Femur (tissue), 1 donor: ENCODE results near the gene SLC17A7.

Experiments used
- DNase-seq: peaks from one replicate; pipeline ENCODE4 v3.0.0-alpha.2; 2017

The SLC17A7 gene

GRCh38 chr19:49443366-49444099, 2.2 kb upstream of the SLC17A7 start:
- DNase-seq = peak; percentile 97

- peak; percentile 94 for DNase-seq
These were observed 1.5 kb upstream of the SLC17A7 start for GRCh38 chr19:49442771-49443365.

- DNase-seq = peak; percentile 57
These were observed 1.0 kb upstream of the SLC17A7 start for GRCh38 chr19:49442354-49442753.

- no peak for DNase-seq
These were observed 628 bp upstream of the SLC17A7 start for GRCh38 chr19:49441960-49442350.

GRCh38 chr19:49440439-49441209, 703 bp downstream of the SLC17A7 start:
- no peak for DNase-seq

- DNase-seq = no peak
These were observed 1.5 kb downstream of the SLC17A7 start for GRCh38 chr19:49439836-49440235.

- DNase-seq = no peak
These were observed 3.1 kb downstream of the SLC17A7 start for GRCh38 chr19:49438261-49438660.

GRCh38 chr19:49437231-49437630, 4.1 kb downstream of the SLC17A7 start:
- DNase-seq = no peak

- no peak for DNase-seq
These were observed 4.8 kb downstream of the SLC17A7 start for GRCh38 chr19:49436381-49437017.

GRCh38 chr19:49435670-49436069, 5.7 kb downstream of the SLC17A7 start:
- DNase-seq = no peak

- DNase-seq = no peak
These were observed 6.3 kb downstream of the SLC17A7 start for GRCh38 chr19:49434907-49435583.

- no peak for DNase-seq
These were observed 8.0 kb downstream of the SLC17A7 start for GRCh38 chr19:49433240-49433901.

GRCh38 chr19:49432141-49433073, 8.9 kb downstream of the SLC17A7 start:
- DNase-seq = no peak

- DNase-seq = no peak
These were observed 10.0 kb downstream of the SLC17A7 start for GRCh38 chr19:49431330-49431749.

- DNase-seq = no peak
These were observed 10.5 kb downstream of the SLC17A7 start for GRCh38 chr19:49430678-49431329.

- DNase-seq = no peak
These were observed 11.1 kb downstream of the SLC17A7 start for GRCh38 chr19:49430172-49430677.

- no peak for DNase-seq
These were observed 12.5 kb downstream of the SLC17A7 start for GRCh38 chr19:49428547-49429451.

- no peak for DNase-seq
These were observed 13.3 kb downstream of the SLC17A7 start for GRCh38 chr19:49427855-49428546.

GRCh38 chr19:49427339-49427738, 14.0 kb downstream of the SLC17A7 start:
- DNase-seq = no peak
